Measurements from ENCODE around the gene ATXN1L.

Gene ATXN1L

DNA sequence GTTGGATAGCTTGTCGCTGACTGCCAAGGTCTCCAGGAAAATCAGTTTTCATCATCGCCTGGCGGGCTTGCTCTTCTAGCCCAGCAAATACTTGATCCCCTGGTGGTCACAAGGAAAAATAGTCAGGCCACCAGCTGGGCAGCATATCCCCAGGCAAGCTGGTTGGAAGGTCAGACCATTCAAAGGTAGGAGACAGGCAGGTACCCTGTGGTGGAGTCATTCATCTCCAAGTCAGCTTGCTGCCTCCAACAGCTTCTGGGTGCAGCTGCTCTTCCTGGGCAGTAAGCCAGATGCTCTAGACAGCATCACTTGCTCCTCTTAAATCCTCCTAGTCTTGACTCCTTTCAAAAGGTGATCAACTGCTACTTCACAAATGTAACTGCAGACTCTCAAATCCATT, 22.2 kb downstream of the ATXN1L start:
- H3K27me3 Mint-ChIP-seq = no peaks in the 10 kb centered on the region
- peaks cover 26% of the 10 kb centered on the region for H3K36me3 Mint-ChIP-seq
- no peak overlapping the region for H3K4me3 Mint-ChIP-seq
- no peaks in the 10 kb centered on the region for H3K9me3 Mint-ChIP-seq
- H3K4me1 Mint-ChIP-seq = peaks cover 8% of the 10 kb centered on the region
- peak overlapping the region; percentile 28 for H3K27ac Mint-ChIP-seq
- ATAC-seq = no peak

DNA sequence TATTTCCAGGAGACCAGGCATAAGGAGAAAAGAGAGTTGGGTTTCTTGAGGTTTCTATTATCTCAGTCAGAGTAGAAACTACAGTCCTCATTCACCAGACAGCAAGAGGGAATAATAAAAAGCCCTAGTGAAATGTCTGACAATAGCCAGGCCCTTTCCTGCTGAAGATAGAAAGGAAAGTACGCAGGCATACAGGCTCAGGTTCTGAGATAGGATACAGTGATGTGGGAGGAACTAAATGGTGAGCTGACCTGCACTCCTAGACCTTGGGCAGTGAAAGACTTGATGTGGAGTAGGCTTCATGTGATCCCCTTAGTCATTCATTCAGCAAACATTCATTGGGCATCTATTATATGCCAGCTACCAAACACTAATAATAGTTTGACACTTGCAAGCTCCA, 23.3 kb downstream of the ATXN1L start:
- H3K27ac Mint-ChIP-seq = no peak overlapping the region
- H3K4me3 Mint-ChIP-seq = no peak overlapping the region
- H3K4me1 Mint-ChIP-seq = peaks cover 8% of the 10 kb centered on the region
- peaks cover 26% of the 10 kb centered on the region for H3K36me3 Mint-ChIP-seq
- no peaks in the 10 kb centered on the region for H3K9me3 Mint-ChIP-seq
- H3K27me3 Mint-ChIP-seq = no peaks in the 10 kb centered on the region
- no peak for ATAC-seq

DNA sequence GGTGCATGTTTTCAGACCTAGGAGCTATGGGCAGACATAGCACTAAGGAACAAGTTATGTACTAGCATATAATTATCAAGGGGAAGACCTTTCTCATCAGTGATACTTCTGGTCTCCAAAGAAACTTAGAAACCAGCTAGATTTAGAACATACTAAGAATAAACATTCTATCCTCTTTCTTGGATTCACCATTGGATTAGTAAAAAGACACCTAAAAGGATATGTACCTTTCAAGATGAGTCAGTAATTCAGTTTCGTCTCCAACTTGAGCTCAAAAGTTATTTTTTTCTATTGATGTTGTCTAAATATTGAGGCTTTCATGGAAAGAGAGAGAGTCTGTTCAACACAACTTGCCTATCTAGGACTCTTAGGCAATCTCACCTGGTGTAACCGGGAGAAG, 25.0 kb downstream of the ATXN1L start:
- H3K36me3 Mint-ChIP-seq = peaks cover 10% of the 10 kb centered on the region
- H3K9me3 Mint-ChIP-seq = no peaks in the 10 kb centered on the region
- ATAC-seq = no peak
- no peaks in the 10 kb centered on the region for H3K27me3 Mint-ChIP-seq
- peak overlapping the region; percentile 23 for H3K27ac Mint-ChIP-seq
- H3K4me3 Mint-ChIP-seq = no peak overlapping the region
- peaks cover 15% of the 10 kb centered on the region for H3K4me1 Mint-ChIP-seq

DNA sequence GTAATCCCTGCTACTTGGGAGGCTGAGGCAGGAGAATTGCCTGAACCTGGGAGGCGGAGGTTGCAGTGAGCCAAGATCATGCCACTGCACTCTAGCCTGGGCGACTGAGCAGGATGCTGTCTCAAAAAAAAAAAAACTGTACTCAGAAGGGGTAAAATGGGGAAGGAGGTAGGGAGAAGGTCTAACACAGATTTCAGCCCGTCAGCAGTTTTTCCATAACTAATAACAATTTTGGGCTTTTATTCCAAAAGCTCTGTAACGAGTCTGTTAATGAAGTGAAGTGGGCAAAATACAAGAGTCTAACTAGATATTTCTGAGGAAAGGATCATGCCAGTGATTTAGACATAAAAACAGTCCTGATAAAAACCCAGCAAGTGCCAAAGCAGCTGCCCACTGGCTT, 27.4 kb downstream of the ATXN1L start:
- no peak overlapping the region for H3K4me3 Mint-ChIP-seq
- H3K27ac Mint-ChIP-seq = peak overlapping the region; percentile 15
- peaks cover 21% of the 10 kb centered on the region for H3K36me3 Mint-ChIP-seq

DNA sequence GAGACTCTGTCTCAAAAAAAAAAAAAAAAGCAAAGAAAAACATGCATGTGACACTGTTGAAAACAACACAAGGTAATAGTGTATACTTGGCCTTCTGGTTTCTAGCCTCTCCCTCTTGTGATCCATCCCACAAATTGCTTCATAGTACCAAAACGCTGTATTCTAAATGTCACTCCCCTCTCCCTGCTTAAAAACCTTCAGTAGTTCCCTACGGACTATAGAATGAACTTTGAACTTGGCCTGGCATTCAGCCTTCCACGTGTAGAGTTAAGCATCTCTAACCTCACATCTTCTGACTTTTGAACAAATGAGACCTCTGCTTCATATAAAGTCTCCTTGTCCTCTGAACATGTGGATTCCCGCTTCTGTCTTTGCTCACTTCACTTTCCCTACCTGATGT, 33.1 kb downstream of the ATXN1L start:
- no peaks in the 10 kb centered on the region for H3K9me3 Mint-ChIP-seq
- no peak overlapping the region for H3K4me3 Mint-ChIP-seq
- no peaks in the 10 kb centered on the region for H3K27me3 Mint-ChIP-seq
- H3K27ac Mint-ChIP-seq = peak overlapping the region; percentile 92
- peaks cover 48% of the 10 kb centered on the region for H3K4me1 Mint-ChIP-seq
- H3K36me3 Mint-ChIP-seq = peaks cover 28% of the 10 kb centered on the region
- ATAC-seq = no peak

More for the DNA sequence above, 27.4 kb downstream of the ATXN1L start:
- Mint-ChIP-seq H3K9me3 (no peaks in the 10 kb centered on the region), H3K27me3 (no peaks in the 10 kb centered on the region), H3K4me1 (peaks cover 15% of the 10 kb centered on the region)
- ATAC-seq = no peak

DNA sequence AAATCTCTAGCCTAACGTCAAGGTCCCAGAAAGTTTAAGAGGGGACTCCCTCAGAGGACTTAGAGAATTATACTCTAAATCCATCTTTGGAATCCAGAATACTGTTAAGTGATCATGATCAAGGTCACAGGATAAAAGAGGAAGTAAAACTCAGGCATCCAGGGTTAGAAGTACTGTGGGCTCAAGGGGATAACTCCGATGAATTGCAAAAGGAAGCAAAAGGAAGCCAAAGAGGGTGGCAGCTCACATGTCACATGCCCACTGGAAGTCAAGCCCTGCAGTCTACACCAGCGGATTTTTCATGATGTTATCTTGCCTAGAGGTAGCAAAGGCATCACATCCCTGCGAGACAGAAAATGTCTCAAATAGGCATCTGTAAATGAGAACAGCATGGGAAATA, 34.4 kb downstream of the ATXN1L start:
- Mint-ChIP-seq H3K36me3 (peaks cover 28% of the 10 kb centered on the region), H3K27me3 (no peaks in the 10 kb centered on the region), H3K9me3 (no peaks in the 10 kb centered on the region), H3K4me1 (peaks cover 53% of the 10 kb centered on the region), H3K4me3 (no peak overlapping the region), H3K27ac (peak overlapping the region; percentile 92)
- no peak for ATAC-seq

DNA sequence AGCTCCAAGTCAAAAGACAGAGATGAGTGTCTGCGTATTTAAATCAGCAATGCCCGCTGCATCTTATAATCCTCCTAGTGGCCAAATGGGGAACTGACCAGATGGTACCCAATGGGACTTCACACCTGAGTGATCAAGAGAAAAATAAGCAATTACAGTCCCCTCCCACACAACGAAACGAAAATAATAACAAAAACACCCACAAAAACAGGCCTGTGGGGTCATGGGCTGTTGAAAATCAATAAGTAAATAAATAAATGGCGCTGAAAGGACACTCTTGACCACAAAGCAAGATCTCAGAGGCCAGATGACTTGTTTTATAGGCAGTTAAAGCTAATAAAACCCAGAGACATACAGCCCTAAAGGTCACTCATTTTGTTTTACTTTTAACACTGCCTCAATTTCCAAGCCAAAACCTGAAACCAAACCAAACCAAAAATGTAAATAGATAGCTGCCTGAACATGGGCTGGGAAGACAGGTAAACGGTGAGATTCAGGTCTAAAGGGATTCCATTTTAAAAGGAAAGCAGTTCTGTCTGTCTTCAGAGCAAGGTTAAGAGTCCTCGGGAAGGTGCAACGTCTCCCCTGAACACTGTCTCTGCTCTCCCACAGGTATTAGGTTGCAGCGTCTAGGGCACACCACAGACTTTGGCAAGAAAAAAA, 36.9 kb downstream of the ATXN1L start:
- peak; percentile 72 for ATAC-seq
- Mint-ChIP-seq H3K4me3 (peak overlapping the region; percentile 84), H3K27me3 (no peaks in the 10 kb centered on the region), H3K9me3 (no peaks in the 10 kb centered on the region), H3K4me1 (peaks cover 54% of the 10 kb centered on the region), H3K27ac (peak overlapping the region; percentile 92), H3K36me3 (peaks cover 18% of the 10 kb centered on the region)

DNA sequence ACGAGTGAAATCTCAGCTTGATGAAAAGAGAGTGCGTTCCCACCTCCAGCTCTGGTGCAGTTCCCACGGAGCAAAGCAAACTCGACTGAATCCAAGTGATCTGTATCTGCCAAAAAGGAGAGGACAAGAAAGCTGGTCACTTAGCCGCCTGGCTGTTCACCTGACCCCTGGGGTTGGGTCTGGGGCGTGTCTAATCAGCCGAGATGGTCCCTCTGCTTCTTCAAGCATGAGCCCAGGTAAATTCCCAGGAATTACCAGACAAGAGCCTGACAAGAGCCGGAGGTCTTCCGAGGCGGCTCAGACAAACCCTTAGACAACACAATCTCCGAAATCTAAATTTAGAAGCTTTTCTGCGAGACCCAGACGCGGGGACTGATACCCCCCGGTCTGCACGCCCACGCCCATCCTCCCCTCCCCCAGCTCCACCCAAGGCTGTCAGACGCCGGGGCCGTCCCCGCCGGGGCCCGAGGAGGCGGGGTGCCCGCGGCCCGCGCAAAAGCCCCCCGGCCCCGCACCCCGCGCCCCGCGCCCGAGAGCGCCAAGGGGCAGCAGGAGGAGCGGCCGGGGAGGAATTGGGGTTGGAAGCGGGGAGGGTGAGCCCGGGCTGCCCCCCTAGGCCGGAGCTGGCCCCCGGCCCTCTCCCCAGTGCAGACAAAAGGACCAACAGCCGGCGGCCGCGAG, 37.5 kb downstream of the ATXN1L start:
- ATAC-seq = peak; percentile 81
- H3K9me3 Mint-ChIP-seq = no peaks in the 10 kb centered on the region
- no peaks in the 10 kb centered on the region for H3K27me3 Mint-ChIP-seq
- H3K27ac Mint-ChIP-seq = peak overlapping the region; percentile 92
- H3K4me1 Mint-ChIP-seq = peaks cover 54% of the 10 kb centered on the region
- H3K4me3 Mint-ChIP-seq = peak overlapping the region; percentile 100
- peaks cover 18% of the 10 kb centered on the region for H3K36me3 Mint-ChIP-seq

DNA sequence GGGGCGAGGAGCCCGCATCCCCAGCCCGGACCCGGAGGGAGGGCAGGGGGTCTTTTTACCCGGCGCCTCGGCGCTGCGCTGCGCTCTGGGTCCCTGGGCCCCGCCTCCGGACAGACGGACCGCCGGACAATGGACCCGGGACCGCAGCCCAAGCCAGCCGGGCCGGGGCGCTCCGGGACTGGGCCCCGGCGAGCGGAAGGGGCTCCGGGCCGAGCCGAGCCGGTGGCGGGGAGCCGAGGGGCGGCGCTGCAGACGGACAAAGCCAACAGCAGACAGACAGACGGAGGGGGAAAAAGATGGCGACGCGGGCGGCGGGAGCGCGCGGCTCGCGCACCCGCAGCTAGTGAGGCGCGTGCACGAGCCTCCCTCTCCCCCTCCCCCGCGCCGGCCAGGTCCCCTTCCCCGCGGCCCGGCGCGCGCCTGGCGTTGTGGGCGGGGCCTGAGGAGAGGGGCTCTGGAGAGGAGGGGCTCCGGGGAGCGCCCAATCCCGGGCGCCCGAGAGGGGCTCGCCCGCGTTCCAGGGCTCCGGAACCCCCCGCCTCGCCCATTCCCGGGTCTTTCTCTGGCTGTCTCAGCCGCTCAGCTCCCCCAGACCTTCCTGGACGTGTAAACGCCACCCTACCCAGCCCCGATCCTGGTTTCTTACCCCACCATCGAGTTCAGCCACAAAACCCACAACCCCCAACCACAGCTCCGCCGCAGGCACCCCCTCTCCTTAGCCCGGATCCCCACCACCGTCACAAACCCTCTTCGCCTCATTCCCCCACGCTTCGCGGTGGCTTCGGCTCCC, 38.3 kb downstream of the ATXN1L start, which contains the start of gene ZNF821:
ZNF821 (minus strand) TSS at position 334 of the 790 bp plus-strand sequence. CDS start 4,236 bp downstream, outside the sequence.
- peak; percentile 82 for ATAC-seq
- Mint-ChIP-seq H3K27me3 (no peaks in the 10 kb centered on the region), H3K36me3 (peaks cover 13% of the 10 kb centered on the region), H3K4me1 (peaks cover 52% of the 10 kb centered on the region), H3K4me3 (peak within 1 kb of the TSS; percentile 100), H3K9me3 (no peaks in the 10 kb centered on the region), H3K27ac (peak within 1 kb of the TSS; percentile 95)

DNA sequence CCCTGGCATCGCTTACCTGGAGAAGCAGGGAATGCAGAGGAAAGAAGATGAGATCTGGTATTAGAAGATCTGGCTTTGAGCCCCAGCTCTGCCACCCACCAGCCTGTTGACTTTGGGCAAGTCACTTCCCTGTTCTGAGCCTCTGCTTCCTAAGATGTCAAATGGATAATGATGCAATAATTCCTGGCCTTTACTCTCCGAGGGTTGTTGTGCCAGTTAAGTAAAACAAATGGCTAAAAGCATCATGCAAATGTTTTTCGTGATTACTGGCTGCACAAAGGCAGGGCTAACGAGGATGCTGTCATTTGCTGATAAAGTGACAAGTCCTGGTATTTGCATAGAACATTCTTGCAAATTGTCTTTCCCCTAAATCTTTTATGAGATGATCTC, 39.5 kb downstream of the ATXN1L start:
- Mint-ChIP-seq H3K27ac (peak overlapping the region; percentile 95), H3K36me3 (peaks cover under 1% of the 10 kb centered on the region), H3K9me3 (no peaks in the 10 kb centered on the region), H3K27me3 (no peaks in the 10 kb centered on the region), H3K4me1 (peaks cover 40% of the 10 kb centered on the region), H3K4me3 (peak overlapping the region; percentile 100)
- ATAC-seq = no peak

DNA sequence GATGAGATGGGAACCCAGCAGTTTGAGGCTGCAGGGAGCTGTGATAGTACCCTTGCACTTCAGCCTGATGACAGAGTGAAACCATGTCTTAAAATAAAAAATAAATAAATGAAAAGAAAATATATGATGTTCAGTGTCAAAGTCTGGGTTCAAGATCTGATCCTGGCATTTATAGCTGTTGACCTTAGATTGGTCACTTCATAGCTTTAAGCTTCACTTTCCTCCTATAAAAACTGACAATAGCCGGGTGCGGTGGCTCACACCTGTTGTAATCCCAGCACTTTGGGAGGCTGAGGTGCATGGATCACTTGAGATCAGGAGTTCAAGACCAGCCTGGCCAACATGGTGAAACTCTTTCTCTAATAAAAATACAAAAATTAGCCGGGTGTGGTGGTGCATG, 43.4 kb downstream of the ATXN1L start:
- Mint-ChIP-seq H3K9me3 (no peaks in the 10 kb centered on the region), H3K36me3 (no peaks in the 10 kb centered on the region), H3K4me3 (no peak overlapping the region), H3K4me1 (peaks cover 23% of the 10 kb centered on the region), H3K27ac (no peak overlapping the region), H3K27me3 (no peaks in the 10 kb centered on the region)
- ATAC-seq = no peak

DNA sequence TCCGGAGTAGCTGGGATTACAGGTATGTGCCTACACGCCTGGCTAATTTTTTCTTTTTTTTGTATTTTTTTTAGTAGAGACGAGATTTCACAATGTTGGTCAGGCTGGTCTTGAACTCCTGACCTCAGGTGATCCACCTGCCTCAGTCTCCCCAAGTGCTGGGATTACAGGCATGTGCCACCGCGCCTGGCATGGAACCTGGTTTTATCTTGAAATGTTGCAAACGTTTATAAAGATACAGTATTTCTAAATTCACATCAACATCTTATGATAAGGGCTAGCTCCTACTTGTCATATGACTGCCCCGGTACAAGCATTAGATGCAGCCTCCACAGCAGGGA, 48.1 kb downstream of the ATXN1L start:
- Mint-ChIP-seq H3K9me3 (no peaks in the 10 kb centered on the region), H3K27ac (peak overlapping the region; percentile 98), H3K4me1 (peaks cover 34% of the 10 kb centered on the region), H3K36me3 (no peaks in the 10 kb centered on the region), H3K4me3 (peak overlapping the region; percentile 97), H3K27me3 (no peaks in the 10 kb centered on the region)
- ATAC-seq = no peak

DNA sequence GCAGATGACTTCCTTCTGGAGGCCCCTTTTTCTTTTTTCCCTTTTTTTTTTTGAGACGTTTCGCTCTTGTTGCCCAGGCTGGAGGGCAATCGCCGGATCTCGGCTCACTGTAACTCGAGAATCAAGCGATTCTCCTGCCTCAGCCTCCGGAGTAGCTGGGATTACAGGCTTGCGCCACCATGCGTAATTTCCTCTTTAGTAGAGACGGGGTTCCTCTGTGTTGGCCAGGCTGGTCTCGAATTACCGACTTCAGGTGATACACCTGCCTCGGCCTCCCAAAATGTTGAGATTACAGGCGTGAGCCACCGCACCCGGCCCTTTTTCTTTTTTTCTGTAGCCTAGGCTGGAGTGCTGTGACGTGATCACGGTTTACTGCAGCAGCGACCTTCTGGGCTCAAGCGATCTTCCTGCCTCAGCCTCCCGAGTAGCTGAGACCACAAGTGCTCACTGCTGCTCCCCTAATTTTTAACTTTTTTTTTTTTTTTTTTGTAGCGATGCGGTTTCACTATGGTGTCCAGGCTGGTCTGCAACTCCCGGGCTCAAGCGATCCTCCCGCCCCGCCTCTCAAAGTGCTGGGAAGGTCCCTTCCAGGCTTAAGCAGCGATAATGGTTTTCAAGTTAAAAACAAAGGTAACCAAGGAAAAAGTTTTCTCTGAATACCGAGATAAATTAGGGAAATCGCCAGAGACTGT, 48.6 kb downstream of the ATXN1L start:
- no peaks in the 10 kb centered on the region for H3K36me3 Mint-ChIP-seq
- H3K9me3 Mint-ChIP-seq = no peaks in the 10 kb centered on the region
- peak overlapping the region; percentile 97 for H3K4me3 Mint-ChIP-seq
- H3K27ac Mint-ChIP-seq = peak overlapping the region; percentile 98
- peaks cover 39% of the 10 kb centered on the region for H3K4me1 Mint-ChIP-seq
- no peaks in the 10 kb centered on the region for H3K27me3 Mint-ChIP-seq
- ATAC-seq = peak; percentile 25

DNA sequence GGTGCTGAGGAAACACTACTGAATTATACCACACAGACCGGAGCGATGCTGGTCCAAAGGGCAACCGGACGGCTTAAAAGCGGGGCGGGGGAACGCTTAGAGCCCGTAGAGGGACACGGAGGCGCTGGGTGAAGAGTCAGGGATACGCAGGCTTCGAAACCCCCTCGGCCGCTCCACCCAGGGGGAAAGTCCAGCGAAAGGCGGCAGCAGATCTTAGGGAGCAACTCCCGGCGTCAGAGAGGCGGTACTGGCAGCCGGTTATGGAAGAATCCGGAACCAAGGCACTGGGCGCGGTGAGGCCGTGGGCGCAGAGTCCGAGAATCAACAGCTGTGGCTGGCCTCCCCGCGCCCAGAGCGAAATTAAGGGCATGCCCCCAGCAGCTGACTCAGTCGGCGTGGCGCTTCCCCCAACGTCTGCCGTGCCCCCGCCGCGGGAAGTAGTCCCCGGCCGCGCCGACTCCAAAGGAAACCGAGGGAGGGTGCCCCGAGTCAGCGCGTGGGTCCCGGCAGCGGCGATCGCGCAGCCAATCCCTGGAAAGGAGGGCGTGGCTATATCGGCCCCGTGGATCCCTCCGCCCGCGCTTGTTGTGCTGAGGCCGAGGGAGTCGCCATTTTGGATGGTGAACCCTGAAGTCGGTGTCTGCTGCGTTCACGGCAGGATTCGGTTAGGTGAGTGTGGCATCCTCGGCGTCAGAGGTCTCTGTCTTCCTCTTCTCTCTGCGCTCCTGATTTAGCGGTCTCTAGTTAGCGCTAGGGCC, 49.3 kb downstream of the ATXN1L start, which contains the start of gene IST1:
IST1 (plus strand) TSS at position 611 of the 758 bp plus-strand sequence. CDS start 20,110 bp downstream, outside the sequence.
- Mint-ChIP-seq H3K9me3 (no peaks in the 10 kb centered on the region), H3K36me3 (no peaks in the 10 kb centered on the region), H3K4me3 (peak within 1 kb of the TSS; percentile 97), H3K27ac (peak within 1 kb of the TSS; percentile 98), H3K4me1 (peaks cover 46% of the 10 kb centered on the region), H3K27me3 (no peaks in the 10 kb centered on the region)
- peak; percentile 97 for ATAC-seq
